GM23338 (cell line): ENCODE results near the gene RPS17. TPM values are rescaled to one million over a fixed set of nuclear protein-coding genes. Genes with fewer than 3 reads are reported as not detected.
A peak's percentile ranks its signal among the peaks of the same experiment; 100 is the strongest.

Experiments
- ATAC-seq: fragments of 200-7000 bp; cut with Tn5 transposase; 3 replicates; pipeline ENCODE4 v1.9.1; 2020
- DNase-seq: peaks from one replicate; pipeline ENCODE4 v3.0.0-alpha.2; 2015; ENCODE audit warnings: low spot score
- H2AFZ ChIP-seq: fragments of 200-600 bp; sonication (generic); 2 replicates; pipeline ENCODE4 v1.8.0; 2016; ENCODE audit warnings: antibody characterized with exemption, mild to moderate bottlenecking, moderate library complexity
- H3F3A ChIP-seq: fragments of 200-600 bp; sonication (generic); replicated peaks from 2 replicates; pipeline ENCODE4 v1.8.0; 2017; ENCODE audit warnings: antibody characterized with exemption, mixed run types, low read depth
- H3K27ac ChIP-seq: fragments of 200-600 bp; sonication (generic); 2 replicates; pipeline ENCODE4 v1.6.1; 2016; ENCODE audit warnings: low read depth
- H3K27me3 ChIP-seq: fragments of 200-600 bp; sonication (generic); 2 replicates; pipeline ENCODE4 v1.8.0; 2016; ENCODE audit warnings: mild to moderate bottlenecking, mixed run types, moderate library complexity; ENCODE audit not compliant: insufficient read depth
- H3K36me3 ChIP-seq: fragments of 200-600 bp; sonication (generic); 2 replicates; pipeline ENCODE4 v1.8.0; 2016; ENCODE audit warnings: mild to moderate bottlenecking; ENCODE audit not compliant: insufficient read depth
- H3K4me1 ChIP-seq: fragments of 200-600 bp; sonication (generic); 2 replicates; pipeline ENCODE4 v1.8.0; 2016; ENCODE audit warnings: mild to moderate bottlenecking, moderate library complexity; ENCODE audit not compliant: insufficient read depth
- H3K4me2 ChIP-seq: fragments of 200-600 bp; sonication (generic); 2 replicates; pipeline ENCODE4 v1.7.1; 2017; ENCODE audit warnings: mixed run types
- H3K4me3 ChIP-seq: fragments of 200-600 bp; sonication (generic); 2 replicates; pipeline ENCODE4 v1.6.1; 2016; ENCODE audit warnings: mixed run types
- H3K79me2 ChIP-seq: fragments of 200-600 bp; sonication (generic); replicated peaks from 2 replicates; pipeline ENCODE4 v1.8.0; 2017; ENCODE audit warnings: mild to moderate bottlenecking; ENCODE audit not compliant: insufficient read depth
- H3K9me2 ChIP-seq: fragments of 200-600 bp; sonication (generic); 2 replicates; pipeline ENCODE4 v1.8.0; 2017; ENCODE audit not compliant: insufficient read depth
- H4K20me1 ChIP-seq: fragments of 200-600 bp; sonication (generic); replicated peaks from 2 replicates; pipeline ENCODE4 v1.8.0; 2017; ENCODE audit warnings: mild to moderate bottlenecking; ENCODE audit not compliant: insufficient read depth
- H3K27ac Mint-ChIP-seq: 2 replicates; pipeline ENCODE4 v1.8.0; 2020; ENCODE audit warnings: inconsistent platforms, mild to moderate bottlenecking, moderate library complexity, mixed read lengths
- H3K27me3 Mint-ChIP-seq: 3 replicates; pipeline ENCODE4 v1.8.0; 2022; ENCODE audit warnings: low read depth, mild to moderate bottlenecking, moderate library complexity, mixed read lengths, inconsistent platforms; ENCODE audit not compliant: insufficient read depth, poor library complexity
- H3K36me3 Mint-ChIP-seq: 3 replicates; pipeline ENCODE4 v1.8.0; 2021; ENCODE audit warnings: low read depth, mild to moderate bottlenecking, inconsistent platforms, moderate library complexity, mixed read lengths
- H3K4me1 Mint-ChIP-seq: 3 replicates; pipeline ENCODE4 v1.8.0; 2020; ENCODE audit warnings: mild to moderate bottlenecking, inconsistent platforms, mixed read lengths
- H3K4me3 Mint-ChIP-seq: 3 replicates; pipeline ENCODE4 v1.8.0; 2021; ENCODE audit warnings: moderate library complexity, mild to moderate bottlenecking, inconsistent platforms, mixed read lengths
- H3K9me3 Mint-ChIP-seq: 3 replicates; pipeline ENCODE4 v1.8.0; 2020; ENCODE audit warnings: moderate library complexity, mild to moderate bottlenecking, inconsistent platforms, mixed read lengths
- CREB1 ChIP-seq: fragments of 250-450 bp; sonication (Bioruptor Pico); IDR thresholded peaks from 2 replicates; pipeline ENCODE4 v1.5.0; 2020; ENCODE audit warnings: low read depth, mild to moderate bottlenecking, moderate library complexity
- CTCF ChIP-seq, 2 experiments: fragments of 200-600 bp in 1 of 2; sonication (generic) in 1 of 2; conservative IDR thresholded peaks; 2 replicates each; pipeline versions ENCODE4 v1.5.1 to v1.6.1; 2016 to 2017; ENCODE audit warnings: antibody characterized with exemption in 2 of 2, low read depth in 2 of 2, mild to moderate bottlenecking in 2 of 2, moderate library complexity in 1 of 2
- JUNB ChIP-seq: IDR thresholded peaks from one replicate; pipeline ENCODE4 v1.6.1; 2016; ENCODE audit warnings: antibody characterized with exemption; ENCODE audit not compliant: unreplicated experiment
- NANOG ChIP-seq: IDR thresholded peaks from 2 replicates; pipeline ENCODE4 v1.6.1; 2016; ENCODE audit warnings: antibody characterized with exemption, borderline replicate concordance
- POLR2AphosphoS5 ChIP-seq: IDR thresholded peaks from 2 replicates; pipeline ENCODE4 v1.6.1; 2016; ENCODE audit warnings: antibody characterized with exemption, low read depth
- REST ChIP-seq: IDR thresholded peaks from one replicate; pipeline ENCODE4 v1.6.1; 2018; ENCODE audit warnings: antibody characterized with exemption; ENCODE audit not compliant: unreplicated experiment
- STAT1 ChIP-seq: IDR thresholded peaks from one replicate; pipeline ENCODE4 v1.6.1; 2016; ENCODE audit warnings: antibody characterized with exemption; ENCODE audit not compliant: unreplicated experiment
- ZNF114 ChIP-seq: fragments of 250-450 bp; sonication (Bioruptor Pico); IDR thresholded peaks from 2 replicates; pipeline ENCODE4 v1.5.0; 2020; ENCODE audit warnings: mild to moderate bottlenecking, moderate library complexity
- ZNF331 ChIP-seq: fragments of 250-450 bp; sonication (Bioruptor Pico); IDR thresholded peaks from 2 replicates; pipeline ENCODE4 v1.5.0; 2020; ENCODE audit warnings: low read depth, mild to moderate bottlenecking, moderate library complexity
- ZNF462 ChIP-seq: fragments of 250-450 bp; sonication (Bioruptor Pico); IDR thresholded peaks from 2 replicates; pipeline ENCODE4 v1.5.0; 2020; ENCODE audit warnings: mild to moderate bottlenecking, moderate library complexity
- polyA plus RNA-seq: library from polyadenylated mRNA; unstranded; fragments of >200 nt; fragmentation: Nextera tagmentation; extraction: Ambion mirVana; gene quantifications from 2 replicates; pipeline ENCODE4 v1.2.1, GENCODE V29; 2016
- total RNA-seq: library from RNA; depleted of rRNA; stranded (reverse); fragments of >200 nt; shearing (Covaris generic); gene quantifications from 2 replicates; pipeline ENCODE4 v1.2.3, GENCODE V29; 2014

The RPS17 gene
- total and polyA plus RNA-seq, 2 experiments from 2014 or later = 1,741 to 1,928 TPM

- peaks cover 36% of the 10 kb centered on the region for H4K20me1 ChIP-seq
- peaks cover 37% of the 10 kb centered on the region for H3K4me1 ChIP-seq
- Mint-ChIP-seq H3K4me3 (peak overlapping the region; percentile 87), H3K27ac (peak overlapping the region; percentile 93), H3K4me1 (peaks cover 35% of the 10 kb centered on the region), H3K36me3 (peaks cover 48% of the 10 kb centered on the region), H3K9me3 (peaks cover 6% of the 10 kb centered on the region; the same call in 2 of the 3 replicates), H3K27me3 (peaks cover 32% of the 10 kb centered on the region)
- H3K79me2 ChIP-seq = peaks cover 37% of the 10 kb centered on the region
- no peaks in the 10 kb centered on the region for H3K9me2 ChIP-seq
- no peaks in the 10 kb centered on the region for H3K27me3 ChIP-seq
- H2AFZ ChIP-seq = peak overlapping the region; percentile 94
- TF ChIP-seq STAT1 (no peak), NANOG (no peak), JUNB (no peak), ZNF114 (CRISPR knock-in tag) (no peak), CREB1 (CRISPR knock-in tag) (no peak)
- H3K27ac ChIP-seq = peak overlapping the region; percentile 79; the same call in 1 of the 2 replicates
- peaks cover 35% of the 10 kb centered on the region for H3K36me3 ChIP-seq
- H3K4me3 ChIP-seq = peak overlapping the region; percentile 100
- peak overlapping the region; percentile 80 for H3K4me2 ChIP-seq
- DNase-seq = peak; percentile 55
- peaks cover 42% of the 10 kb centered on the region for H3F3A ChIP-seq
- peak; percentile 41 for ATAC-seq
These were observed 751 bp upstream of the RPS17 start for GRCh38 chr15:82540984-82541431.

GRCh38 chr15:82539691-82540054, 584 bp downstream of the RPS17 start:
- peaks cover 37% of the 10 kb centered on the region for H3K4me1 ChIP-seq
- Mint-ChIP-seq H3K36me3 (peaks cover 61% of the 10 kb centered on the region), H3K27me3 (peaks cover 35% of the 10 kb centered on the region), H3K4me3 (peak overlapping the region; percentile 87), H3K27ac (peak overlapping the region; percentile 99), H3K9me3 (peaks cover 6% of the 10 kb centered on the region; the same call in 2 of the 3 replicates), H3K4me1 (peaks cover 35% of the 10 kb centered on the region)
- peaks cover 40% of the 10 kb centered on the region for H4K20me1 ChIP-seq
- peak overlapping the region; percentile 18; the same call in 1 of the 2 replicates for H2AFZ ChIP-seq
- H3K4me2 ChIP-seq = peak overlapping the region; percentile 98
- H3K36me3 ChIP-seq = peaks cover 44% of the 10 kb centered on the region
- peak overlapping the region; percentile 100 for H3K4me3 ChIP-seq
- no peaks in the 10 kb centered on the region for H3K9me2 ChIP-seq
- H3F3A ChIP-seq = peaks cover 50% of the 10 kb centered on the region
- DNase-seq (no peak), ATAC-seq (no peak)
- peaks cover 37% of the 10 kb centered on the region for H3K79me2 ChIP-seq
- H3K27me3 ChIP-seq = no peaks in the 10 kb centered on the region
- H3K27ac ChIP-seq = peak overlapping the region; percentile 93
- TF ChIP-seq POLR2AphosphoS5 = no peak
- TF ChIP-seq ZNF331 = no peak
- TF ChIP-seq NANOG = no peak
- TF ChIP-seq ZNF114 (CRISPR knock-in tag) = no peak
- TF ChIP-seq CREB1 (CRISPR knock-in tag) = no peak
- no peak for TF ChIP-seq REST
- no peak for TF ChIP-seq ZNF462 (CRISPR knock-in tag)
- no peak for TF ChIP-seq CTCF (conservative IDR thresholded peaks at IDR 0.05; ENCODE audit: low read depth in 2 of 2)
